ENCODE data around the gene ATP1B3. TPM values are rescaled to one million over a fixed set of nuclear protein-coding genes. Genes with fewer than 3 reads are reported as not detected.
A peak's percentile ranks its signal among the peaks of the same experiment; 100 is the strongest.

Gene ATP1B3
- total and polyA plus RNA-seq, 9 of the 15 experiments (the other 6 are each of a cell fraction or from before 2014, with no cell fraction given) = 48.3 to 202 (median 123) TPM

GRCh38 chr3:141853629-141854168 lies 22.7 kb upstream of the ATP1B3 start:
- ChIA-PET CTCF (ENCODE audit: low intra/inter-chr PET ratio) (no interaction called here), POLR2A (interaction anchor here (0.9 kb wide), 1 partner anchor 22 kb away, joined by 3 read pairs; no protein-coding TSS in a partner anchor)
- Histone ChIP-seq H3K36me3 (ENCODE audit: control insufficient read depth, insufficient read depth, low read length) (no peaks in the 10 kb centered on the region), H3K9me1 (ENCODE audit: control insufficient read depth, insufficient read depth, low read length) (no peaks in the 10 kb centered on the region), H3K27me3 (ENCODE audit: control insufficient read depth in 2 of 2, insufficient read depth in 2 of 2, low read length in 2 of 2) (no peaks in the 10 kb centered on the region), H3K27ac (ENCODE audit: extremely low read depth, low read depth, low read length) (no peak overlapping the region), H4K20me1 (replicated peaks; ENCODE audit: control insufficient read depth, insufficient read depth, low read length) (no peaks in the 10 kb centered on the region), H2AFZ (ENCODE audit: low read depth, low read length) (no peak overlapping the region), H3K4me2 (ENCODE audit: insufficient read depth, low read length) (no peak overlapping the region), H3K79me2 (ENCODE audit: control insufficient read depth, insufficient read depth, low read length) (no peaks in the 10 kb centered on the region), H3K9ac (ENCODE audit: insufficient read depth in 1 of 2, low read depth in 2 of 2, low read length in 2 of 2) (peak overlapping the region in 1 of 2 experiments; percentile 70; a peak in 1 of 4 replicates), H3K4me1 (replicated peaks in 1 of 2; ENCODE audit: control insufficient read depth in 2 of 2, insufficient read depth in 2 of 2, low read length in 2 of 2) (peaks cover 10 to 15% of the 10 kb centered on the region in 2 experiments; a peak in 4 of 5 replicates), H3K9me3 (replicated peaks; ENCODE audit: control insufficient read depth, insufficient read depth, low read depth, low read length) (no peaks in the 10 kb centered on the region), H3K4me3 (no peak overlapping the region)
- BruUV-seq (replicated peaks) = no TSS peak
- in situ Hi-C loops (cut with MboI) = no loop called here
- FAIRE-seq = no peak
- ATAC-seq = no peak
- TF ChIP-seq CEBPZ (IDR thresholded peaks at IDR 0.05; ENCODE audit: borderline replicate concordance, low read depth, low read length) (no peak), HOMEZ (CRISPR knock-in tag; IDR thresholded peaks at IDR 0.05) (no peak), SRSF7 (optimal IDR thresholded peaks at IDR 0.05; ENCODE audit: low read depth, low read length) (no peak)
- no peak for DNase-seq (ENCODE audit: extremely low read depth in 1 of 4, low spot score in 3 of 4)
- WGBS (ENCODE audit: insufficient coverage, low coverage, missing lambda C conversion rate) = 87% methylated on average over 10 of the region's 10 CpGs
- intact Hi-C loops (cut with micrococcal nuclease) = no loop called here
